ENCODE data around the gene SLC38A4.
A peak's percentile ranks its signal among the peaks of the same experiment; 100 is the strongest.
"Not testable (repeated sequence)": the region's sequence is repeated elsewhere in the genome, so short reads cannot be mapped to it uniquely, and the experiment has no call there.

SLC38A4 gene

GRCh38 chr12:46825591-46826414, at the start of gene SLC38A4:
Gene SLC38A4, minus strand, starts transcription at chr12:46825997. Its CDS starts 32,926 bp downstream, at chr12:46793071.
- DNase-seq (ENCODE audit: low read depth), result peak; percentile 44

GRCh38 chr12:46875095-46875494, 49.3 kb upstream of the SLC38A4 start:
- no peak for DNase-seq (ENCODE audit: low read depth)

- peak; percentile 12 for DNase-seq (ENCODE audit: low read depth)
Measured at GRCh38 chr12:46874642-46875041, 48.8 kb upstream of the SLC38A4 start.

- DNase-seq (ENCODE audit: low read depth), result no peak
Measured at GRCh38 chr12:46872135-46872534, 46.3 kb upstream of the SLC38A4 start.

GRCh38 chr12:46865311-46865710, 39.5 kb upstream of the SLC38A4 start:
- no peak for DNase-seq (ENCODE audit: low read depth)

GRCh38 chr12:46858368-46858767, 32.6 kb upstream of the SLC38A4 start:
- no peak for DNase-seq (ENCODE audit: low read depth)

DNA sequence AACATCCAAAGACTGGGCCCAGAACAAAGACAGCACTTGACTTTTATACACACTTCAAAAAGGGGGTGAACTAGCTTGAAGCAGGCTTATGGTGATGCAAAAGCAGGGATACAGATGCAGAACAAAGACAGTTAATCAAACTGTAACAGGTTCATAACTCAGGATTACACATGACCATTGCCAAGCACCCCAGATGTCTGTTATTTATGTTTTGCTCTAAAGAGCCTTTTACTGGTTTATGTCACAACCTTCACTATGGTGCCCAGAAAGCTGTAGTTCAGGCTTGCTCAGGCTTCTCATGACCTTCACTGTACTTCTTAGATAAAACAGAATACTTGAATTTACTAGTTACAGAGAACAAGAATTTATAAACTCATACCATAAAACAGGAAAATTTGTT, 31.7 kb upstream of the SLC38A4 start:
- no peak for DNase-seq (ENCODE audit: low read depth)

GRCh38 chr12:46855760-46856159, 30.0 kb upstream of the SLC38A4 start:
- no peak for DNase-seq (ENCODE audit: low read depth)

- DNase-seq (ENCODE audit: low read depth), result not testable (repeated sequence)
Measured at GRCh38 chr12:46854188-46854587, 28.4 kb upstream of the SLC38A4 start.

GRCh38 chr12:46848792-46849191, 23.0 kb upstream of the SLC38A4 start:
- not testable (repeated sequence) for DNase-seq (ENCODE audit: low read depth)

GRCh38 chr12:46847001-46847400, 21.2 kb upstream of the SLC38A4 start:
- DNase-seq (ENCODE audit: low read depth), result no peak

DNA sequence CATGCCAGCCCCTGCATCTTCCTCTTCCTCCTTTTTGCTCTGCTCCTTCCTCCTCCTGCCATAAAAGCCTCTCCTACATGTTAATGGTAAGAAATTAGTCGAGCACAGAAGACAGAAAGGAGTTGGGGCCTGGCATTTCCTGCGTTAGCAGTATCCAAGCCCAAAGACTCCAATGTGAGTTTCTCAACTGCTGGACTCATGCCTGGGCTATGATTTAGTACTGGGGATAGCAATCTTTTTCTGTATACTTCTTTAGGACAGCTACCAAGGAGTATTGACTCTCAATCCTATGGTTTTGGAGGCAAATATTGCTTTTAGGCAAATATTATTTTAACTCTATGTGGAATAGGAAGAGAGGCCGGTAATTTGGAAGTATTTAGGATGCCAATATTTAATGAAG, 18.0 kb upstream of the SLC38A4 start:
- peak; percentile 57 for DNase-seq (ENCODE audit: low read depth)

GRCh38 chr12:46841891-46842290, 16.1 kb upstream of the SLC38A4 start:
- DNase-seq (ENCODE audit: low read depth), result no peak

GRCh38 chr12:46839964-46840363, 14.2 kb upstream of the SLC38A4 start:
- DNase-seq (ENCODE audit: low read depth), result no peak

GRCh38 chr12:46839232-46839631, 13.4 kb upstream of the SLC38A4 start:
- no peak for DNase-seq (ENCODE audit: low read depth)

- DNase-seq (ENCODE audit: low read depth), result no peak
Measured at GRCh38 chr12:46835785-46836184, 10.0 kb upstream of the SLC38A4 start.

DNA sequence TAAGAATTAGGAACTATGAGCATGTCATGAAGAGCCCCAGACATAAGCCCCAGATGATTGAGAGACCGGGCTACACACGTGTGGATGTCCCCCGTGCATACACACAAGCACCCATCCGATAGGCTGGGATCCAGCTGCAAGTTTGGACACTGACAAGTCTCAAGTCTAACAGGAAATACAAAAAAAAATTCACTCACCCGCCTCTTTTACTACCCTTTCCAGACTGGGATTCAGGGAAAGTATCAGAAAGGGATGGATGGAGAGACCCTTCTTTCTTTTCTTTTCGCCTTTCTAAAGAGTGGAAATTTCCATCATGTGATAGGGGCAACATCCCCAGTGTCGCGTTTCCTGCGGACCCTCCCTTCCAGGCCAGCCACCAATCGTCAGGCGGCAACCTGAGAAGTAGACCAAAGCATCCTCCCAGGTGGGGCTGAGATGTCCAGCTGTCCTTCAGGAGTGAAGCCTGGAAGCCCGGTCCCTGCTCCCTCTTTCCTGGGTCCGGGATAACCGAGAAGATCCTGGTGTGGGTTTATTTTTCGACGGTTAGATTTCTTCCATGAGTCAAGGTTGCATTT, 6.4 kb upstream of the SLC38A4 start:
- no peak for DNase-seq (ENCODE audit: low read depth)

DNA sequence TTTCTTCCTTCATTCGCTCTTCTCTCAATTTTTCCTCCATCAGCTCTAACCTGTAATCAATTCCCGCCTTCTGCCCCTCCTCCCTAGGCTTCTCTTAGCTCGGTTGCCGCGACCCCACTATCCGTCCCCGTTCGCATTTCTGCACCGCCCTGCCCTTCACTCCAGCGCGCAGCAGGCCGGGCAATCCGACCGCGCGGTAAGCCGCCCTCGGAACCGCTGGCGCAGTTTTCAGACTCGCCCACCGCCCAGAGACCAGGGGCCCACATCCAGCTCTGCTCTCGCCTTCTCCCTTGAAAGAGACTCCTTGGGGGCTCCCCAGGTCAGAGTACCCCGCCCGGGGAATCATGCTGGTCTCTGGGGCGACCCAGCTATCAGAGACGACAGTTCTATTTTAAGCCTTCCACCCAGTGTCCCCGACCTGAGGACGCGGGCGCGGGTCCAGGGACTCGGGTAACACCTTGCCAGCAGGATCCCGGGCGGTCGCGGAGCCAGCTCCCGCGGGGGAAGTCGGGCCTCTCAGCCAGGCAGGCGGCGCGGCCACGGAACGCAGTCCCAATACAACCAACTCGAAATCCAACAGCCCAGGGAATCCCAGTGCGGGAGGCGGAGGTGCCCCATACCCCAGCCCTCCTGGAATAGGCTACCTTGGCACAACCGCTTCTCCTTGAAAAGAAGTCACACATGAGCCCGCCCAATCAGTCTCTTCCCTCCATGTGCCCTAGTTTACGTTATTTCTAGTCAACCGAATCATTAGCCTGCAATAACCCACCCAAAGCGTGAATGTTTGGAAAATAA, 5.7 kb upstream of the SLC38A4 start:
- peak; percentile 11 for DNase-seq (ENCODE audit: low read depth)

DNA sequence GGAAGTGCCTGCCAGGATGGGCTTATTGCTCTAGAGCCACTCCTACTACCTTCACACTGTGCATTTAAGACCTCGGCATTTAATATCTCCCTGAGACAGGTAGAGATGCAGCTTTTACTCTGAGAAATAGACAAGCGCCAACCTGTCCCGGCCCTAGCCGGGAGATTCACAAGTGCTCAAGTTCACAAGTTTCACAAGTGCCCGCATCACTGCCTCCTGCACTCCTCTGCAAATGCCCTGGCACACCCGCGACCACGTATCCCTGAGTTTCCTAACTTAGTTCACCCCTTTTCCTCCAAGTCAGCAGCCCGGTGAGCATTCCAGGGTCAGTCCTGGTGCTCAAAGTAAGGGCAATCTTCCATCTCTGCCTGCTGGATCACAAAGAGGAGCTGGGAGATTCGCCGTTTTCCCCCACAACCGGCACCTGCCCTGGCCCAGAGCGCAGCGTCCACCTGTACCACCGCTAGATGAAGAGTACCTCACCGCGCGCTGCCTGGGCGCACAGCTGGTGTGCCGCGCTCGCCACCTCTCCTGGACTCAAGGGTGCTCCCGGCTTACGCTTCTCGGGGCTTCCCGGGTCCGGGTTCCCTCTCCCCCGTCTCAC, 5.0 kb upstream of the SLC38A4 start:
- no peak for DNase-seq (ENCODE audit: low read depth)

- no peak for DNase-seq (ENCODE audit: low read depth)
Measured at GRCh38 chr12:46824709-46825108, 1.1 kb downstream of the SLC38A4 start.

GRCh38 chr12:46818642-46819041, 7.2 kb downstream of the SLC38A4 start:
- no peak for DNase-seq (ENCODE audit: low read depth)

DNA sequence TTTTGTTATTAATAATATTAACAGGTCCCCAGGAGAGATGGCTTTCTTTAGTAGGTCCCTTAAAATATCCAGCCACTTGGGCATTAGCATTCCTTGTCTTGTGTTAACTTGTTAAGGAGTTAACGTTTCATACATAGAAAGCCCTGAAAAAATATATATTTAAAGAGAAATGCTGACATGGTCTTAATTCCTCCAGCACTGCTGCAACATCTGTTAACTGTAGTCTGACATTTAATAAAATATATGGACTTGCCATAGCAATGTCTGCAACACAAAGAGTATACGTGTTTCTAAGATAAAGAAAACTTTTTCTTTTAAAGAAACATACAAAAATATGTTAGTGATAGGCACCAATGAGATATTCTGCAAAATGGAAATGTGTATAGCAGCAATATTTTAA, 10.0 kb downstream of the SLC38A4 start:
- DNase-seq (ENCODE audit: low read depth), result no peak

Data from iris pigment epithelial cell (primary cell).